Liver (tissue), 9 donors: ENCODE measurements around the gene COMMD7. TPM values are rescaled to one million over a fixed set of nuclear protein-coding genes. Genes with fewer than 3 reads are reported as not detected.

Experiments
- DNase-seq: peaks from one replicate; pipeline ENCODE4 v3.0.0-alpha.2; 2017; ENCODE audit warnings: low spot score
- H3K27ac ChIP-seq, 2 donors: one replicate each; pipeline ENCODE4 v1.7.0; 2013; ENCODE audit warnings: inconsistent platforms in 2 of 2, low read length in 2 of 2, control low read depth in 1 of 2, low read depth in 1 of 2, mild to moderate bottlenecking in 1 of 2
- H3K27me3 ChIP-seq, 4 donors: one replicate each; pipeline versions ENCODE4 v1.6.1 to v1.7.0; 2013; ENCODE audit warnings: low read length in 3 of 4, inconsistent platforms in 1 of 4, mild to moderate bottlenecking in 1 of 4, moderate library complexity in 1 of 4; ENCODE audit not compliant: control insufficient read depth in 4 of 4, insufficient read depth in 4 of 4
- H3K36me3 ChIP-seq, 4 donors: one replicate each; pipeline versions ENCODE4 v1.6.1 to v1.7.0; 2013; ENCODE audit warnings: low read length in 3 of 4, mild to moderate bottlenecking in 3 of 4, low read depth in 1 of 4, moderate library complexity in 1 of 4; ENCODE audit not compliant: control insufficient read depth in 4 of 4, insufficient read depth in 3 of 4
- H3K4me1 ChIP-seq, 4 donors: one replicate each; pipeline versions ENCODE4 v1.6.1 to v1.7.0; 2013; ENCODE audit warnings: low read length in 3 of 4, mild to moderate bottlenecking in 3 of 4, moderate library complexity in 1 of 4; ENCODE audit not compliant: control insufficient read depth in 4 of 4, insufficient read depth in 4 of 4
- H3K4me3 ChIP-seq, 3 donors: one replicate each; pipeline versions ENCODE4 v1.6.1 to v1.7.0; 2013; ENCODE audit warnings: low read length in 3 of 3, control low read depth in 1 of 3, low read depth in 1 of 3, mild to moderate bottlenecking in 1 of 3
- H3K9ac ChIP-seq, 2 donors: one replicate each; pipeline ENCODE4 v1.7.0; 2013; ENCODE audit warnings: low read length in 2 of 2, mild to moderate bottlenecking in 2 of 2, moderate library complexity in 2 of 2, control low read depth in 1 of 2, low read depth in 1 of 2
- H3K9me3 ChIP-seq, 4 donors: one replicate each; pipeline versions ENCODE4 v1.6.1 to v1.7.0; 2013; ENCODE audit warnings: low read length in 3 of 4; ENCODE audit not compliant: control insufficient read depth in 4 of 4
- EGR1 ChIP-seq, 2 donors: IDR thresholded peaks; 2 replicates each; pipeline ENCODE4 v1.6.1; 2016 to 2018; ENCODE audit warnings: antibody characterized with exemption in 2 of 2, low read depth in 2 of 2
- FOXA1 ChIP-seq: IDR thresholded peaks from 2 replicates; pipeline ENCODE4 v1.6.1; 2016; ENCODE audit warnings: antibody characterized with exemption
- FOXA2 ChIP-seq: IDR thresholded peaks from 2 replicates; pipeline ENCODE4 v1.6.1; 2016; ENCODE audit warnings: antibody characterized with exemption
- HNF4G ChIP-seq: IDR thresholded peaks from 2 replicates; pipeline ENCODE4 v1.6.1; 2016; ENCODE audit warnings: antibody characterized with exemption
- JUND ChIP-seq, 2 donors: IDR thresholded peaks; 2 replicates each; pipeline ENCODE4 v1.6.1; 2016; ENCODE audit warnings: antibody characterized with exemption in 2 of 2
- NR2F2 ChIP-seq: IDR thresholded peaks from 2 replicates; pipeline ENCODE4 v1.6.1; 2016; ENCODE audit warnings: antibody characterized with exemption
- RAD21 ChIP-seq, 2 donors: IDR thresholded peaks; 2 replicates each; pipeline ENCODE4 v1.6.1; 2016; ENCODE audit warnings: antibody characterized with exemption in 2 of 2, mild to moderate bottlenecking in 2 of 2
- RXRA ChIP-seq, 2 donors: IDR thresholded peaks; 2 replicates each; pipeline ENCODE4 v1.6.1; 2017 to 2018; ENCODE audit warnings: antibody characterized with exemption in 2 of 2, mild to moderate bottlenecking in 1 of 2
- SP1 ChIP-seq: IDR thresholded peaks from 2 replicates; pipeline ENCODE4 v1.6.1; 2018; ENCODE audit warnings: antibody characterized with exemption, mild to moderate bottlenecking
- TAF1 ChIP-seq: conservative IDR thresholded peaks from 2 replicates; pipeline ENCODE4 v1.6.1; 2016; ENCODE audit warnings: antibody characterized with exemption, mild to moderate bottlenecking
- YY1 ChIP-seq: IDR thresholded peaks from 2 replicates; pipeline ENCODE4 v1.6.1; 2016; ENCODE audit warnings: antibody characterized with exemption, mild to moderate bottlenecking
- WGBS: extraction: QIAGEN DNeasy Blood & Tissue Kit; methylation state at CpG from one replicate; pipeline ENCODE4 v1.1.7; 2013; 5-methylcytosine and 5-hydroxymethylcytosine counted together
- polyA plus RNA-seq, 2 donors: library from polyadenylated mRNA; stranded (reverse) in 1 of 2; unstranded in 1 of 2; fragments of 200-250 nt in 1 of 2; fragments of >200 nt in 1 of 2; fragmentation: Nextera tagmentation in 1 of 2; extraction: Ambion mirVana in 1 of 2; gene quantifications; one replicate each; pipeline versions ENCODE4 v1.2.1 to v1.2.3, GENCODE V29; 2013 to 2015
- total RNA-seq, 2 donors: library from RNA; depleted of rRNA; stranded (reverse); fragments of >200 nt; gene quantifications; one replicate each; pipeline ENCODE4 v1.2.3, GENCODE V29; 2014
- TF ChIP-seq, protein P1 (sequence below): IDR thresholded peaks from 2 replicates; pipeline ENCODE4 v1.6.1; 2016; ENCODE audit warnings: antibody characterized with exemption
- TF ChIP-seq, protein P2 (sequence below): fragments of 150-350 bp; IDR thresholded peaks from 2 replicates; pipeline ENCODE4 v1.5.1; 2017; ENCODE audit warnings: improper control_type of control experiment, low read depth, low read length; ENCODE audit not compliant: missing input control
- TF ChIP-seq, protein P3 (sequence below): IDR thresholded peaks from 2 replicates; pipeline ENCODE4 v1.6.1; 2016; ENCODE audit warnings: antibody characterized with exemption, mild to moderate bottlenecking
- TF ChIP-seq, protein P4 (sequence below): IDR thresholded peaks from 2 replicates; pipeline ENCODE4 v1.6.1; 2016; ENCODE audit warnings: antibody characterized with exemption
- TF ChIP-seq, protein P5 (sequence below): IDR thresholded peaks from 2 replicates; pipeline ENCODE4 v1.6.1; 2016; ENCODE audit warnings: antibody characterized with exemption
- donor health status: healthy.
- donor health status: healthy.
- donor health status: healthy.
- donor health status: healthy.
- donor health status: healthy.

COMMD7 gene
- total and polyA plus RNA-seq, 4 donors: 8.3 to 42.7 (median 15.5) TPM

DNA sequence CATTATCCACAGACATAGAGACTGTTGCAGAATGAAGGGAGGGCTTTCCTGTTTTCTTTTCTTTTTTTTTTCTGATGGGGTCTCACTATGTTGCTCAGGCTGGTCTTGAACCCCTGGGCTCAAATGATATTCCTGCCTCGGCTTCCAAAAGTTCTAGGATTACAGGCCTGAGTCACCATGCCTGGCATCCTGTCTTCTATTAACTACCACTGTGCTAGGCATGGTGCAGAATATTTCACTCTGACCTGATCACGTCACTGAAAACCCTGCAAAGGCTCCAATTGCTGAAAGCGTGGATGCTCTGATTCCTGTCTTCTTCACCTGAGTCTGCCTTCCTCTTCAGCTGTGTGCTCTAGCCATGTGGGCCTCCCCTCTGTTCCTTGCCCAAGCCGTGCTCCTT is 10.5 kb upstream of the COMMD7 start:
- no peak for TF ChIP-seq HNF4G
- no peak for TF ChIP-seq JUND (IDR thresholded peaks at IDR 0.05)
- TF ChIP-seq EGR1 (IDR thresholded peaks at IDR 0.05; ENCODE audit: low read depth in 2 of 2): no peak
- no peak for TF ChIP-seq RXRA (IDR thresholded peaks at IDR 0.05)
- no peaks in the 10 kb centered on the region for H3K27me3 ChIP-seq
- no peaks in the 10 kb centered on the region for H3K4me1 ChIP-seq
- H3K27ac ChIP-seq: no peak overlapping the region
- 92% methylated on average over 4 of the region's 4 CpGs for WGBS
- H3K9me3 ChIP-seq: no peaks in the 10 kb centered on the region
- H3K9ac ChIP-seq: no peak overlapping the region
- no peak overlapping the region for H3K4me3 ChIP-seq
- no peaks in the 10 kb centered on the region for H3K36me3 ChIP-seq
- no peak for DNase-seq

DNA sequence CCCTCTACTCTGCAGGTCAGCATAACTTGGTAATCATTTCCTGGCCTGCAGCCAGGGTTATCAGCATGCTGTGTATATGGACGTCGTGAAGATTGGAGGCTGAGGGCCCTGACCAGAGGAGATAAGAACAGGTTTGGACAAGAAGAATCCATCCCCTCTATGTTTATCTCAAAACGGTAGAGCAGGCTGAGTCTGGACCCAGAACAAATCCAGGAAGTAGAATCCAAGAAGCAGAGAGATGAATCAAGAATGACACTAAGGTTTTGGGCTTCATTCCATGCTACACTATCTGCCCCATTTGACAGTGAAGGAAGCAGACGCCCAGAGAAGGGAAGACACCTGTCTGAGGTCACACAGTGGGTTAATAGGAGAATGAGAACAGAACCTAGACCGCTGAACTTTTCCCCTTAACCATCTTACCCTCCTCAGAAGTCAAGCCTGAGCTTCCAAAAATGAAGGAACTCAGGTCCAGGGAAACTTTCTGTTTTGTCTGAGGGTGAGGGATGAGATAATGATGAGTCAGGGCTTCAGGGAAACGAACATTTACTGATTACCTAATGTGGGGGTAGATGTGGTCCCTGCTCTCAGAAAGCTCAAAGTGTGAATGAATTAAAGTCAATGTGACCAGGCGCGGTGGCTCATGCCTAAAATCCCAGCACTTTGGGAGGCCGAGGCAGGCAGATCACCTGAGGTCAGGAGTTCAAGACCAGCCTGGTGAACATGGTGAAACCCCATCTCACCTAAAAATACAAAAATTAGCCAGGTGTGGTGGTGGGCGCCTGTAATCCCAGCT is 9.4 kb upstream of the COMMD7 start:
- WGBS: 73% methylated on average over 10 of the region's 10 CpGs
- TF ChIP-seq, protein P1, sequence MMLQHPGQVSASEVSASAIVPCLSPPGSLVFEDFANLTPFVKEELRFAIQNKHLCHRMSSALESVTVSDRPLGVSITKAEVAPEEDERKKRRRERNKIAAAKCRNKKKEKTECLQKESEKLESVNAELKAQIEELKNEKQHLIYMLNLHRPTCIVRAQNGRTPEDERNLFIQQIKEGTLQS: no peak
- TF ChIP-seq, protein P2, sequence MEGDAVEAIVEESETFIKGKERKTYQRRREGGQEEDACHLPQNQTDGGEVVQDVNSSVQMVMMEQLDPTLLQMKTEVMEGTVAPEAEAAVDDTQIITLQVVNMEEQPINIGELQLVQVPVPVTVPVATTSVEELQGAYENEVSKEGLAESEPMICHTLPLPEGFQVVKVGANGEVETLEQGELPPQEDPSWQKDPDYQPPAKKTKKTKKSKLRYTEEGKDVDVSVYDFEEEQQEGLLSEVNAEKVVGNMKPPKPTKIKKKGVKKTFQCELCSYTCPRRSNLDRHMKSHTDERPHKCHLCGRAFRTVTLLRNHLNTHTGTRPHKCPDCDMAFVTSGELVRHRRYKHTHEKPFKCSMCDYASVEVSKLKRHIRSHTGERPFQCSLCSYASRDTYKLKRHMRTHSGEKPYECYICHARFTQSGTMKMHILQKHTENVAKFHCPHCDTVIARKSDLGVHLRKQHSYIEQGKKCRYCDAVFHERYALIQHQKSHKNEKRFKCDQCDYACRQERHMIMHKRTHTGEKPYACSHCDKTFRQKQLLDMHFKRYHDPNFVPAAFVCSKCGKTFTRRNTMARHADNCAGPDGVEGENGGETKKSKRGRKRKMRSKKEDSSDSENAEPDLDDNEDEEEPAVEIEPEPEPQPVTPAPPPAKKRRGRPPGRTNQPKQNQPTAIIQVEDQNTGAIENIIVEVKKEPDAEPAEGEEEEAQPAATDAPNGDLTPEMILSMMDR: no peak
- TF ChIP-seq FOXA1 (no peak), TAF1 (no peak), JUND (IDR thresholded peaks at IDR 0.05) (no peak), FOXA2 (no peak), RAD21 (IDR thresholded peaks at IDR 0.05) (no peak), HNF4G (no peak), SP1 (no peak), NR2F2 (no peak), YY1 (no peak), RXRA (IDR thresholded peaks at IDR 0.05) (no peak), EGR1 (IDR thresholded peaks at IDR 0.05; ENCODE audit: low read depth in 2 of 2) (no peak)
- TF ChIP-seq, protein P3, sequence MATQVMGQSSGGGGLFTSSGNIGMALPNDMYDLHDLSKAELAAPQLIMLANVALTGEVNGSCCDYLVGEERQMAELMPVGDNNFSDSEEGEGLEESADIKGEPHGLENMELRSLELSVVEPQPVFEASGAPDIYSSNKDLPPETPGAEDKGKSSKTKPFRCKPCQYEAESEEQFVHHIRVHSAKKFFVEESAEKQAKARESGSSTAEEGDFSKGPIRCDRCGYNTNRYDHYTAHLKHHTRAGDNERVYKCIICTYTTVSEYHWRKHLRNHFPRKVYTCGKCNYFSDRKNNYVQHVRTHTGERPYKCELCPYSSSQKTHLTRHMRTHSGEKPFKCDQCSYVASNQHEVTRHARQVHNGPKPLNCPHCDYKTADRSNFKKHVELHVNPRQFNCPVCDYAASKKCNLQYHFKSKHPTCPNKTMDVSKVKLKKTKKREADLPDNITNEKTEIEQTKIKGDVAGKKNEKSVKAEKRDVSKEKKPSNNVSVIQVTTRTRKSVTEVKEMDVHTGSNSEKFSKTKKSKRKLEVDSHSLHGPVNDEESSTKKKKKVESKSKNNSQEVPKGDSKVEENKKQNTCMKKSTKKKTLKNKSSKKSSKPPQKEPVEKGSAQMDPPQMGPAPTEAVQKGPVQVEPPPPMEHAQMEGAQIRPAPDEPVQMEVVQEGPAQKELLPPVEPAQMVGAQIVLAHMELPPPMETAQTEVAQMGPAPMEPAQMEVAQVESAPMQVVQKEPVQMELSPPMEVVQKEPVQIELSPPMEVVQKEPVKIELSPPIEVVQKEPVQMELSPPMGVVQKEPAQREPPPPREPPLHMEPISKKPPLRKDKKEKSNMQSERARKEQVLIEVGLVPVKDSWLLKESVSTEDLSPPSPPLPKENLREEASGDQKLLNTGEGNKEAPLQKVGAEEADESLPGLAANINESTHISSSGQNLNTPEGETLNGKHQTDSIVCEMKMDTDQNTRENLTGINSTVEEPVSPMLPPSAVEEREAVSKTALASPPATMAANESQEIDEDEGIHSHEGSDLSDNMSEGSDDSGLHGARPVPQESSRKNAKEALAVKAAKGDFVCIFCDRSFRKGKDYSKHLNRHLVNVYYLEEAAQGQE: no peak
- TF ChIP-seq, protein P4, sequence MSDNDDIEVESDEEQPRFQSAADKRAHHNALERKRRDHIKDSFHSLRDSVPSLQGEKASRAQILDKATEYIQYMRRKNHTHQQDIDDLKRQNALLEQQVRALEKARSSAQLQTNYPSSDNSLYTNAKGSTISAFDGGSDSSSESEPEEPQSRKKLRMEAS: no peak
- TF ChIP-seq, protein P5, sequence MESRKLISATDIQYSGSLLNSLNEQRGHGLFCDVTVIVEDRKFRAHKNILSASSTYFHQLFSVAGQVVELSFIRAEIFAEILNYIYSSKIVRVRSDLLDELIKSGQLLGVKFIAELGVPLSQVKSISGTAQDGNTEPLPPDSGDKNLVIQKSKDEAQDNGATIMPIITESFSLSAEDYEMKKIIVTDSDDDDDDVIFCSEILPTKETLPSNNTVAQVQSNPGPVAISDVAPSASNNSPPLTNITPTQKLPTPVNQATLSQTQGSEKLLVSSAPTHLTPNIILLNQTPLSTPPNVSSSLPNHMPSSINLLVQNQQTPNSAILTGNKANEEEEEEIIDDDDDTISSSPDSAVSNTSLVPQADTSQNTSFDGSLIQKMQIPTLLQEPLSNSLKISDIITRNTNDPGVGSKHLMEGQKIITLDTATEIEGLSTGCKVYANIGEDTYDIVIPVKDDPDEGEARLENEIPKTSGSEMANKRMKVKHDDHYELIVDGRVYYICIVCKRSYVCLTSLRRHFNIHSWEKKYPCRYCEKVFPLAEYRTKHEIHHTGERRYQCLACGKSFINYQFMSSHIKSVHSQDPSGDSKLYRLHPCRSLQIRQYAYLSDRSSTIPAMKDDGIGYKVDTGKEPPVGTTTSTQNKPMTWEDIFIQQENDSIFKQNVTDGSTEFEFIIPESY: no peak
- Histone ChIP-seq H3K9ac (no peak overlapping the region), H3K4me1 (no peaks in the 10 kb centered on the region), H3K36me3 (no peaks in the 10 kb centered on the region), H3K27me3 (no peaks in the 10 kb centered on the region), H3K9me3 (no peaks in the 10 kb centered on the region), H3K27ac (no peak overlapping the region), H3K4me3 (no peak overlapping the region)
- no peak for DNase-seq
